ENCODE measurements around the gene FLRT2.

The FLRT2 gene

DNA sequence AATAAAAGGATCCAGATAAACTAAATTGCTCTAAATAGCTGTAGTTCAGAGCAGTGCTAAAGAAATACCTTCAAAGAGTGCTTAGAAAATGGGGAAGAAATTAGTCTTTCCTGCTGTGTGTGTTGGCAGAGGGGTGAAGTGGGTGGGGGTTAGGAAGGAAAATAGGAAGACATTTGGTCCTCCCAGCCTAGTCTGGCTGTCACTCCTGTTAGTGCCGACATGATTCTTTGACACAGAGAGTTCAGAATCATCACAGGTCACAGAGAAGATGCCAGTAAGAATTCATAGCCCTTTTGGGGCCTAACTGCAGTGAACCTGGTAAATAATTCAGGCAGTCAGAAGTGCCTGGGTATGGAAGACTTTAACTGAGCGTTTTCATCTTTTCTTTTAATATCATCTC lies 74.8 kb downstream of the FLRT2 start:
- Histone ChIP-seq H3K4me1 (ENCODE audit: insufficient read depth, low read length) (peaks cover 4% of the 10 kb centered on the region; the same call in 1 of the 2 replicates), H3K9ac (ENCODE audit: low read depth, low read length) (no peak overlapping the region), H3K36me3 (ENCODE audit: insufficient read depth, low read length) (no peaks in the 10 kb centered on the region), H3K9me3 (ENCODE audit: control insufficient read depth, insufficient read depth, low read length) (no peaks in the 10 kb centered on the region)

DNA sequence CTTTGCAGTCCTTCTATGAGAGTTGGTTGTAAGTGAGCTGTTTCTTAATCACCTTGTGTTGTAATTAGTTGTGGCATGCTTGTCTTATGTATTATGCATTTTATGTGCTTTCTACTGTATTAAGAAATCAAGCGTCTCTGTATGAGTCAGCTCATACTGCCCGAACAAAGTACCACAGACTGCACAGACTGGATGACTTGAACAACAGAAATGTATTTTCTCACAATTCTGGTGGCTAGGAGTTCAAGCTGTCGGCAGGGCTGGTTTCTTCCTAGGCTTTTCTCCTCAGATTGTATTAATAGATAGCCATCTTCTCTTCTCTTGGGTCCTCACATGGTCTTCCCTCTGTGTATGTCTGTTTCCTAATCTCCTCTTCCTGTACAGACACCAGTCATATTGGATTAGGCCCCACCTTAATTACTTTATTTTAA lies 77.7 kb downstream of the FLRT2 start:
- Histone ChIP-seq H3K4me1 (ENCODE audit: insufficient read depth, low read length) (no peaks in the 10 kb centered on the region), H3K9me3 (ENCODE audit: control insufficient read depth, insufficient read depth, low read length) (no peaks in the 10 kb centered on the region), H3K9ac (ENCODE audit: low read depth, low read length) (no peak overlapping the region), H3K36me3 (ENCODE audit: insufficient read depth, low read length) (no peaks in the 10 kb centered on the region)

DNA sequence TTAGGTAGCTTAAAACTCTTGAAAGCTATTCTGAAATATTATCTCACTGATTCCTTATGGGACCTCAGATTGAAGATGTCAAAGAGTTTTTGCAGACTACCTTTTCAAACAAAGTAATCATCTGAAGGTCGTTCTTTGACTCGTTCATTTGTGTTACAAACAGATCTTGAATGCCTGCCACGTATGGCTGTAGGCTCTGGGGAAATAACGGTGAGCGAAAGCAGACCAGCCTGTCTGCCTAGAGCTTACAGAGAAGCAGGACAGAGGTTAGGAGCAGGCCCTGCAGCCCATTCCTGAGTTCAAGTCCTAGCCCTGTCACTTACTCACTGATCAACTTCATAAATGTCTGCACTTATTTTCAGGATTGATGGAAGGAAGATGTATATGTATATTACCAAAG lies 83.6 kb downstream of the FLRT2 start:
- Histone ChIP-seq H3K9me3 (ENCODE audit: control insufficient read depth, insufficient read depth, low read length) (no peaks in the 10 kb centered on the region), H3K36me3 (ENCODE audit: insufficient read depth, low read length) (no peaks in the 10 kb centered on the region), H3K4me1 (ENCODE audit: insufficient read depth, low read length) (peaks cover 7% of the 10 kb centered on the region; the same call in 1 of the 2 replicates), H3K9ac (ENCODE audit: low read depth, low read length) (no peak overlapping the region)

DNA sequence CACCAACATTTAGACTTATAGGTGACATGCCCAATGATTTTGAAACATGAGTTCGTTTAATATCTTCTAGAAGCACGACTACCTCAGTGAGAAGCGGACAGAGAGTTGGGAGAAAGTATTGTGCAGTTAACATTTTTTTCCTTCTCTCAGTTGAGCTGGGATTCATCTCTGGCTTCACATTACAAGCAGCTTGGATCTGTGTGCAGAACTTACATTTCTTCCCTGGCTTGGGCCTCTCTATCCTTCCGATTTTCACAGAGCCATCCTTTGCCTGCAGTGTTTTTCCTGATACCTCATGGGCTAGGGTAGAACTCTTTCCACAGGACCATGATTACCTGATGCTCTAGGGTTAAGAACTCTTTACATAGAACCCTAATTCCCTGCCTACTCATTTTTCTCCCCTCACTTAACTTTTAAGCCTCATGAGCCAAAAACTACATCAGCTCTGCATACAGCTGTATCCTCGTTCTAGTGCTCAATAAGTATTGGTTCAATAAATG lies 86.5 kb downstream of the FLRT2 start:
- H3K9ac ChIP-seq (ENCODE audit: low read depth, low read length), result no peak overlapping the region
- H3K9me3 ChIP-seq (ENCODE audit: control insufficient read depth, insufficient read depth, low read length), result no peaks in the 10 kb centered on the region
- H3K36me3 ChIP-seq (ENCODE audit: insufficient read depth, low read length), result no peaks in the 10 kb centered on the region
- peaks cover 7% of the 10 kb centered on the region; the same call in 1 of the 2 replicates for H3K4me1 ChIP-seq (ENCODE audit: insufficient read depth, low read length)

GRCh38 chr14:85616886-85617285 lies 86.9 kb downstream of the FLRT2 start:
- H3K36me3 ChIP-seq (ENCODE audit: insufficient read depth, low read length), result no peaks in the 10 kb centered on the region
- H3K9ac ChIP-seq (ENCODE audit: low read depth, low read length), result no peak overlapping the region
- H3K4me1 ChIP-seq (ENCODE audit: insufficient read depth, low read length), result peaks cover 7% of the 10 kb centered on the region; the same call in 1 of the 2 replicates
- H3K9me3 ChIP-seq (ENCODE audit: control insufficient read depth, insufficient read depth, low read length), result no peaks in the 10 kb centered on the region

- Histone ChIP-seq H3K4me1 (ENCODE audit: insufficient read depth, low read length) (peaks cover 7% of the 10 kb centered on the region; the same call in 1 of the 2 replicates), H3K9ac (ENCODE audit: low read depth, low read length) (no peak overlapping the region), H3K9me3 (ENCODE audit: control insufficient read depth, insufficient read depth, low read length) (no peaks in the 10 kb centered on the region), H3K36me3 (ENCODE audit: insufficient read depth, low read length) (no peaks in the 10 kb centered on the region)
Observed at GRCh38 chr14:85617791-85618190, 87.8 kb downstream of the FLRT2 start.

GRCh38 chr14:85618390-85618789 lies 88.4 kb downstream of the FLRT2 start:
- Histone ChIP-seq H3K36me3 (ENCODE audit: insufficient read depth, low read length) (no peaks in the 10 kb centered on the region), H3K4me1 (ENCODE audit: insufficient read depth, low read length) (peaks cover 7% of the 10 kb centered on the region; the same call in 1 of the 2 replicates), H3K9ac (ENCODE audit: low read depth, low read length) (no peak overlapping the region), H3K9me3 (ENCODE audit: control insufficient read depth, insufficient read depth, low read length) (no peaks in the 10 kb centered on the region)

DNA sequence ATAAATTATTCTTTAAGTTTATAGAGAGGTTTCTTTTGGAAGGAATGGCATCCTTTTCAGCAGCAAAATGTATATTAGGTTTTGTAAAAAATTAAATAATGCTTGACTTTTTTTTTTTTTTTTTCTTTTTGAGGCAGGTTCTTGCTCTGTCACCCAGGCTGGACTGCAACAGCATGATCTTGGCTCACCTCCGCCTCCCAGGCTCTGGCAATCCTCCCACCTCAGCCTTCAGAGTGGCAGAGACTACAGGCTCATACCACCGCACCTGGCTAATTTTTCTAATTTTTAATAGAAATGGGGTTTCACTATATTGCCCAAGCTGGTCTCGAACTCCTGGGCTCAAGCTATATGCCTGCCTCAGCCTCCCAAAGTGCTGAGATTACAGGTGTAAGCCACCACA lies 89.0 kb downstream of the FLRT2 start:
- peaks cover 7% of the 10 kb centered on the region; the same call in 1 of the 2 replicates for H3K4me1 ChIP-seq (ENCODE audit: insufficient read depth, low read length)
- no peaks in the 10 kb centered on the region for H3K36me3 ChIP-seq (ENCODE audit: insufficient read depth, low read length)
- H3K9ac ChIP-seq (ENCODE audit: low read depth, low read length), result no peak overlapping the region
- H3K9me3 ChIP-seq (ENCODE audit: control insufficient read depth, insufficient read depth, low read length), result no peaks in the 10 kb centered on the region

DNA sequence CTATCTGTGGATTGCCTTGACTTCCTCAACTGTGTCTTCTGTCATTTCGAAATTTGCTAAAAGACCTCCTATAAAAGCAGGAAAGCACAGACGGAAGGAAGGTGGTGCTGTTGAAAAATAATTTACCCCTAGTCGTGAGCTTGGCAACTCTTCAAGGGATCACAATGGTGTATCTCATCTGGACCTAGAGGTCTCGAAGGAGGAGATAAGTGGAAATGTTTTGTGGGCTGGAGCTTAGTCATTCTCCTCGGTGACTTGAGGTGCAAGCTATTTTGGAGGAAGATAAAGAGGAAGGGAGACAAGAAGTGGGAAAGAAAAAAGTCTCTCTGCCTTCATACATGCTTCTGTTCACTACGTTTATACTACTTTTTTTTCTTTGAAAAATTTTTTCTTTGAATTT lies 89.9 kb downstream of the FLRT2 start:
- Histone ChIP-seq H3K36me3 (ENCODE audit: insufficient read depth, low read length) (no peaks in the 10 kb centered on the region), H3K9ac (ENCODE audit: low read depth, low read length) (no peak overlapping the region), H3K9me3 (ENCODE audit: control insufficient read depth, insufficient read depth, low read length) (no peaks in the 10 kb centered on the region), H3K4me1 (ENCODE audit: insufficient read depth, low read length) (peaks cover 7% of the 10 kb centered on the region; the same call in 1 of the 2 replicates)

DNA sequence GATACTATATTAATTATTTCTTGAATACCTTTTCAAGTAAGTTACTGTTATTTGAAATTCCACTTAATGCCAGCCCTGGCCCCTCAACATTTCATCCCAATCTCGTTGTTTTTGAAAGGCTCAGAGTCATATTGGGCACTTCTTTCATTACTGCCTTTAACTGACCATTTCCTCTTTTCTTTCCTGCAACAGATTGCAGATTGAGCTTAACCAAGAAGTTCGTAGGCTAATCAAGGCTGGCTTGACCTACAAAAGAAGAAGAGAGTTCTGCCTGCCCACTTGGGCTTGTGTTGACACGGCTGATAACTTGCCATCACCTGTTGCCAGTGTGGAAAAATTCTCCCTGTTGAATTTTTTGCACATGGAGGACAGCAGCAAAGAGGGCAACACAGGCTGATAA lies 91.0 kb downstream of the FLRT2 start:
- Histone ChIP-seq H3K36me3 (ENCODE audit: insufficient read depth, low read length) (no peaks in the 10 kb centered on the region), H3K9me3 (ENCODE audit: control insufficient read depth, insufficient read depth, low read length) (no peaks in the 10 kb centered on the region), H3K9ac (ENCODE audit: low read depth, low read length) (no peak overlapping the region), H3K4me1 (ENCODE audit: insufficient read depth, low read length) (peaks cover 7% of the 10 kb centered on the region; the same call in 1 of the 2 replicates)

DNA sequence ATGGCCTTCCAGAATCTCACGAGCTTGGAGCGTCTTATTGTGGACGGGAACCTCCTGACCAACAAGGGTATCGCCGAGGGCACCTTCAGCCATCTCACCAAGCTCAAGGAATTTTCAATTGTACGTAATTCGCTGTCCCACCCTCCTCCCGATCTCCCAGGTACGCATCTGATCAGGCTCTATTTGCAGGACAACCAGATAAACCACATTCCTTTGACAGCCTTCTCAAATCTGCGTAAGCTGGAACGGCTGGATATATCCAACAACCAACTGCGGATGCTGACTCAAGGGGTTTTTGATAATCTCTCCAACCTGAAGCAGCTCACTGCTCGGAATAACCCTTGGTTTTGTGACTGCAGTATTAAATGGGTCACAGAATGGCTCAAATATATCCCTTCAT lies 92.2 kb downstream of the FLRT2 start:
- Histone ChIP-seq H3K36me3 (ENCODE audit: insufficient read depth, low read length) (no peaks in the 10 kb centered on the region), H3K9ac (ENCODE audit: low read depth, low read length) (no peak overlapping the region), H3K4me1 (ENCODE audit: insufficient read depth, low read length) (peaks cover 7% of the 10 kb centered on the region; the same call in 1 of the 2 replicates), H3K9me3 (ENCODE audit: control insufficient read depth, insufficient read depth, low read length) (no peaks in the 10 kb centered on the region)

DNA sequence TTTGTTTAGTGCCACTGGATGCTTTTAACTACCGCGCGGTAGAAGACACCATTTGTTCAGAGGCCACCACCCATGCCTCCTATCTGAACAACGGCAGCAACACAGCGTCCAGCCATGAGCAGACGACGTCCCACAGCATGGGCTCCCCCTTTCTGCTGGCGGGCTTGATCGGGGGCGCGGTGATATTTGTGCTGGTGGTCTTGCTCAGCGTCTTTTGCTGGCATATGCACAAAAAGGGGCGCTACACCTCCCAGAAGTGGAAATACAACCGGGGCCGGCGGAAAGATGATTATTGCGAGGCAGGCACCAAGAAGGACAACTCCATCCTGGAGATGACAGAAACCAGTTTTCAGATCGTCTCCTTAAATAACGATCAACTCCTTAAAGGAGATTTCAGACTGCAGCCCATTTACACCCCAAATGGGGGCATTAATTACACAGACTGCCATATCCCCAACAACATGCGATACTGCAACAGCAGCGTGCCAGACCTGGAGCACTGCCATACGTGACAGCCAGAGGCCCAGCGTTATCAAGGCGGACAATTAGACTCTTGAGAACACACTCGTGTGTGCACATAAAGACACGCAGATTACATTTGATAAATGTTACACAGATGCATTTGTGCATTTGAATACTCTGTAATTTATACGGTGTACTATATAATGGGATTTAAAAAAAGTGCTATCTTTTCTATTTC lies 93.2 kb downstream of the FLRT2 start:
- H3K36me3 ChIP-seq (ENCODE audit: insufficient read depth, low read length), result no peaks in the 10 kb centered on the region
- H3K9me3 ChIP-seq (ENCODE audit: control insufficient read depth, insufficient read depth, low read length), result no peaks in the 10 kb centered on the region
- H3K9ac ChIP-seq (ENCODE audit: low read depth, low read length), result no peak overlapping the region
- H3K4me1 ChIP-seq (ENCODE audit: insufficient read depth, low read length), result no peaks in the 10 kb centered on the region

DNA sequence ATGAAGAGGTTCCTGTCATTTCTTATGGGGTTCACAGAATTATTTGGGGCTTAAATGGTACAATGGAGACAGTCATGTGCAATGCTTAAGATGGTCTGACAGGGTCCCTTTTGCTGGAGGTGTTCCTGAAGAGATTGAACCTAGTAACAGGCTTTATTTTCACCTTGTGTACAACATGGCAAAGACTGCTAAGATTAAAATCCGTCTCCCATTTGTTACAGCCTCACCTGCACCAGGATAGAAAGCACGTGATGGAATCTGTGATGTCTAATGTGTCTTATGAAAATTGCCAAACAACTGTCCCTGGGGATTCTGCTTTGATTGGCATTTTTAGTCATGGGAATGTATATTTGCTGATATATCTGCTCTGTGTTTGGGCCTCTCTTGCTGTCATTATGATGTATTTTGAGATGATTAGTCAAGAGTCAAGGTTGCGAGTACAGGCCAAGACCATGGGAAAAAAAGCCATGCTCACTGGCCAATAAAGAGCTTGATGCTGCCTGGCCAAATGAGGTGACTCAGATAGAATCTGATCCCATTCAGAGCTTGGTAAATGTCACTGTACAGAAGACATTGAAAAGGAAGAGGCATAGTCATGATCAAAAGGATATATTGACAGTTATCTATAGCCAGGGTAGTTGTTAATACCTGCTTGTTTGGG lies 96.1 kb downstream of the FLRT2 start:
- Histone ChIP-seq H3K9me3 (ENCODE audit: control insufficient read depth, insufficient read depth, low read length) (no peaks in the 10 kb centered on the region), H3K9ac (ENCODE audit: low read depth, low read length) (no peak overlapping the region), H3K4me1 (ENCODE audit: insufficient read depth, low read length) (no peaks in the 10 kb centered on the region), H3K36me3 (ENCODE audit: insufficient read depth, low read length) (no peaks in the 10 kb centered on the region)

DNA sequence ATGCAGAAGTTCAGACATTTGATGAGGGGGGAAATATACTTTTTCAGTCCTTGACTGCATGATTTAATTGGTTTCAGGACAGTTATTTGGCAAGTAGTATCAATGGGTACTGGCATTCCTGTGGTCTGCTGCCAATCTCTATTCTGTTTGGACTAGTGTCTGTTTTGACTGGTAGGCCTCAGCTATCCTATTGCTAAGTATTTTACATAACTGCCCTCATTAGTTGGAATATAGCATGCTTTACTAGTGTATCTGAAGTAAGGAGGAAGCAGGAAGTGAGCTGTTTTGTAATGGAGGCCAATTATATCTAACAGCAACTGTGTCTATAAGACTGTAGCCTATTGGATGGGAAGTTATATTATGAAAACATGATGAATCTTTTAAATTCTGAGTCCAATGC lies 104.3 kb downstream of the FLRT2 start:
- H3K36me3 ChIP-seq (ENCODE audit: insufficient read depth, low read length), result no peaks in the 10 kb centered on the region
- H3K4me1 ChIP-seq (ENCODE audit: insufficient read depth, low read length), result no peaks in the 10 kb centered on the region
- no peak overlapping the region for H3K9ac ChIP-seq (ENCODE audit: low read depth, low read length)
- no peaks in the 10 kb centered on the region for H3K9me3 ChIP-seq (ENCODE audit: control insufficient read depth, insufficient read depth, low read length)

GRCh38 chr14:85644211-85644610 lies 114.3 kb downstream of the FLRT2 start:
- H3K4me1 ChIP-seq (ENCODE audit: insufficient read depth, low read length), result no peaks in the 10 kb centered on the region

More at GRCh38 chr14:85644211-85644610, 114.3 kb downstream of the FLRT2 start:
- Histone ChIP-seq H3K36me3 (ENCODE audit: insufficient read depth, low read length) (no peaks in the 10 kb centered on the region), H3K9me3 (ENCODE audit: control insufficient read depth, insufficient read depth, low read length) (no peaks in the 10 kb centered on the region), H3K9ac (ENCODE audit: low read depth, low read length) (no peak overlapping the region)
